A673 (cell line): ENCODE data around the gene THOC2. TPM values are rescaled to one million over a fixed set of nuclear protein-coding genes. Genes with fewer than 3 reads are reported as not detected.

Source experiments
- BruUV-seq: library from RNA; stranded (reverse); fragments of 400-500 nt; replicated peaks from 2 replicates; lab custom pipeline; 2021; lab: Mats Ljungman, UMichigan
- CTCF ChIA-PET: fragments of 300-600 bp; sonication (Branson Sonifier 250); formaldehyde crosslinking; loops from one replicate; lab custom pipeline; 2022; ENCODE audit warnings: antibody characterized with exemption; lab: Charles Lee
- POLR2A ChIA-PET: fragments of 300-600 bp; sonication (Branson Sonifier 250); formaldehyde crosslinking; loops from one replicate; lab custom pipeline; 2022; ENCODE audit warnings: antibody characterized with exemption; ENCODE audit not compliant: low non-redundant PET; lab: Charles Lee
- DNase-seq: peaks from one replicate; pipeline ENCODE4 v3.0.0-alpha.2; 2015; ENCODE audit warnings: low spot score
- H3K27ac ChIP-seq: fragments of 200-600 bp; sonication (generic); 2 replicates; pipeline ENCODE4 v1.5.1; 2016; ENCODE audit warnings: mixed run types, low read depth, mild to moderate bottlenecking, mixed read lengths, antibody characterized with exemption, low read length; ENCODE audit not compliant: poor library complexity, severe bottlenecking
- H3K27me3 ChIP-seq: fragments of 200-600 bp; sonication (generic); replicated peaks from 2 replicates; pipeline ENCODE4 v1.6.1; 2017; ENCODE audit warnings: mixed run types, low read depth, mild to moderate bottlenecking, mixed read lengths, antibody characterized with exemption, low read length; ENCODE audit not compliant: insufficient read depth, poor library complexity
- H3K36me3 ChIP-seq: fragments of 200-600 bp; sonication (generic); 2 replicates; pipeline ENCODE4 v1.6.1; 2016; ENCODE audit warnings: mixed run types, mild to moderate bottlenecking, mixed read lengths, antibody characterized with exemption, low read length; ENCODE audit not compliant: insufficient read depth, poor library complexity, severe bottlenecking
- H3K4me1 ChIP-seq: fragments of 200-600 bp; sonication (generic); 2 replicates; pipeline ENCODE4 v1.6.1; 2017; ENCODE audit warnings: mixed run types, mild to moderate bottlenecking, mixed read lengths, antibody characterized with exemption, low read length; ENCODE audit not compliant: insufficient read depth, poor library complexity, severe bottlenecking
- H3K4me3 ChIP-seq: fragments of 200-600 bp; sonication (generic); 2 replicates; pipeline ENCODE4 v1.5.1; 2016; ENCODE audit warnings: low read depth, mixed run types, mild to moderate bottlenecking, mixed read lengths, low read length; ENCODE audit not compliant: poor library complexity, severe bottlenecking
- H3K9me3 ChIP-seq: fragments of 200-600 bp; sonication (generic); 2 replicates; pipeline ENCODE4 v1.6.1; 2016; ENCODE audit warnings: mixed run types, low read depth, mild to moderate bottlenecking, mixed read lengths, antibody characterized with exemption, low read length; ENCODE audit not compliant: poor library complexity, severe bottlenecking
- EZH2 ChIP-seq: fragments of 200-600 bp; sonication (generic); IDR thresholded peaks from 2 replicates; pipeline ENCODE4 v1.6.1; 2017; ENCODE audit warnings: borderline replicate concordance, low read depth, mild to moderate bottlenecking, mixed read lengths, antibody characterized with exemption, low read length; ENCODE audit not compliant: poor library complexity, severe bottlenecking
- intact Hi-C: fragments of 100-400 bp; cut with micrococcal nuclease; formaldehyde crosslinking; loops from one replicate; pipeline ENCODE4 v1.10.0; 2022; ENCODE audit not compliant: unreplicated experiment
- total RNA-seq: library from RNA; stranded (reverse); gene quantifications from 2 replicates; pipeline ENCODE4 v1.2.3, GENCODE V29; 2021
- TF ChIP-seq, protein P1 (sequence below): fragments of 300-800, 200-600 bp; sonication (generic); conservative IDR thresholded peaks from 2 replicates; pipeline ENCODE4 v1.5.1; 2017; ENCODE audit warnings: low read depth, mild to moderate bottlenecking, antibody characterized with exemption, low read length, moderate library complexity, mixed read lengths

The THOC2 gene
- total RNA-seq, 1 experiment from 2014 or later: 103 TPM

DNA sequence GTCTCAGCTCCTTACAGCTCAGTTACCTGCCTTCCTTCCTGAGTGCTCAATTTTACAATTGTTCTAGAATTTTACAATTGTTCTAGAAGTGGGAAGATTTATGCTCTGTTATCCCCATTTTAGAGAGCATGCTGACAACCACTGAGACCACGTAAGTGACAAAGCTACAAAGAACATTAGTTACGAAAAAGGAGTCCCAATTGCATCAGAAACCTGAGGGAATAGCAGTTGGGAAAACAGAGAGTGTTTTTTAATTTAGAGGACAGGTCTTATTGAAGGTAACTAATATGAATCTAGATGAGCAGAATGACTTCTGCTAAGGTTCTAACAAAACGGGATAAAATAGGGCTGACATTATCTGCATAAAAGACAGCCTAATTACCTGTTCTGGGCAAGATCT is 103.3 kb downstream of the THOC2 start:
- intact Hi-C loops: no loop called here
- H3K4me1 ChIP-seq: no peaks in the 10 kb centered on the region
- peaks cover 13% of the 10 kb centered on the region for H3K36me3 ChIP-seq
- no peak overlapping the region for H3K27ac ChIP-seq
- H3K4me3 ChIP-seq: no peak overlapping the region
- BruUV-seq: no TSS peak
- DNase-seq: no peak
- TF ChIP-seq, protein P1, sequence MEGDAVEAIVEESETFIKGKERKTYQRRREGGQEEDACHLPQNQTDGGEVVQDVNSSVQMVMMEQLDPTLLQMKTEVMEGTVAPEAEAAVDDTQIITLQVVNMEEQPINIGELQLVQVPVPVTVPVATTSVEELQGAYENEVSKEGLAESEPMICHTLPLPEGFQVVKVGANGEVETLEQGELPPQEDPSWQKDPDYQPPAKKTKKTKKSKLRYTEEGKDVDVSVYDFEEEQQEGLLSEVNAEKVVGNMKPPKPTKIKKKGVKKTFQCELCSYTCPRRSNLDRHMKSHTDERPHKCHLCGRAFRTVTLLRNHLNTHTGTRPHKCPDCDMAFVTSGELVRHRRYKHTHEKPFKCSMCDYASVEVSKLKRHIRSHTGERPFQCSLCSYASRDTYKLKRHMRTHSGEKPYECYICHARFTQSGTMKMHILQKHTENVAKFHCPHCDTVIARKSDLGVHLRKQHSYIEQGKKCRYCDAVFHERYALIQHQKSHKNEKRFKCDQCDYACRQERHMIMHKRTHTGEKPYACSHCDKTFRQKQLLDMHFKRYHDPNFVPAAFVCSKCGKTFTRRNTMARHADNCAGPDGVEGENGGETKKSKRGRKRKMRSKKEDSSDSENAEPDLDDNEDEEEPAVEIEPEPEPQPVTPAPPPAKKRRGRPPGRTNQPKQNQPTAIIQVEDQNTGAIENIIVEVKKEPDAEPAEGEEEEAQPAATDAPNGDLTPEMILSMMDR: no peak
- TF ChIP-seq EZH2: no peak
- ChIA-PET POLR2A (no interaction called here), CTCF (no interaction called here)
- no peaks in the 10 kb centered on the region for H3K9me3 ChIP-seq
- no peaks in the 10 kb centered on the region for H3K27me3 ChIP-seq

DNA sequence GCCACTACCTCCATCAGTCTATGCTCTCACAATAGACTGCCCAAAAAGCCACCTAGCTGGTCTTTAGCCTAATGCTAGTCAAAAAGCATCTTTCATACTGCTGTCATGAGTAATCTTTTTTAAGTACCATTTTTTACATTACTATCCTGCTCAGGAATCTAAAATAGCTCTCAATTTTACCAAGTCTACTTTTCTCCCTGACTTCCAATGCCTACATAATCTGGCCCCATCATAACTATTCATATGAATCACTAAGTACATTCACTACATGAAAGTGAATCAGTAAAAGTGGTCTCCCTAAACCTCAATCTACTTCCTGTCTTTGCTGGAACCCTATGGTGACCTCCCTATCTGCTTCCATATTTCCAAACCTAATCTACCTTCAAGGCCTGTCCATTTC is 105.9 kb downstream of the THOC2 start:
- Histone ChIP-seq H3K27me3 (no peaks in the 10 kb centered on the region), H3K9me3 (no peaks in the 10 kb centered on the region), H3K36me3 (peaks cover 27% of the 10 kb centered on the region), H3K27ac (no peak overlapping the region), H3K4me1 (no peaks in the 10 kb centered on the region), H3K4me3 (no peak overlapping the region)
- POLR2A ChIA-PET: no interaction called here
- no peak for TF ChIP-seq EZH2
- TF ChIP-seq, protein P1: no peak
- BruUV-seq: no TSS peak
- intact Hi-C loops: no loop called here
- DNase-seq: no peak
- CTCF ChIA-PET: no interaction called here

DNA sequence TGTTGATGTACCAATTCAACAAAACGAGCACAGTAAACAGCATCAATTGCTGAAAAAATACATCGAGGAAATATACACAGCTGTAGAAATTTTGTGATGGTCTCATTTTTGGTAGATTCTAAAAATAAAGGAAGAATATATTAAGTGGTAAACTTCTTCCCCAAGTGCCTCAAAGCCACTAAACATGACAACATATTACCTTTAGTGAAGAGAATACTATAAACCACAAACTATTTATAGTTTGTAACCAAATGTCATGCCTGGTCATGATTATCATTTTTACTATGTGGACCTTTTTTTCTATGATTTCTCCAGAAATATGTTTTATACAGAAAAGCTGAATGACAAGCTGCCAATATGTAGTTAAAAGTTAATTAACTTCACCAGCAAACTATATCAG is 106.9 kb downstream of the THOC2 start:
- no peak for DNase-seq
- TF ChIP-seq EZH2: no peak
- intact Hi-C loops: no loop called here
- H3K36me3 ChIP-seq: peaks cover 30% of the 10 kb centered on the region
- ChIA-PET CTCF (no interaction called here), POLR2A (no interaction called here)
- no peaks in the 10 kb centered on the region for H3K9me3 ChIP-seq
- no TSS peak for BruUV-seq
- H3K27me3 ChIP-seq: no peaks in the 10 kb centered on the region
- H3K4me1 ChIP-seq: no peaks in the 10 kb centered on the region
- no peak overlapping the region for H3K27ac ChIP-seq
- H3K4me3 ChIP-seq: no peak overlapping the region

GRCh38 chrX:123625477-123625876 is 107.4 kb downstream of the THOC2 start:
- POLR2A ChIA-PET: no interaction called here
- H3K4me1 ChIP-seq: no peaks in the 10 kb centered on the region
- H3K36me3 ChIP-seq: peaks cover 35% of the 10 kb centered on the region
- H3K4me3 ChIP-seq: no peak overlapping the region
- H3K27ac ChIP-seq: no peak overlapping the region
- no peak for TF ChIP-seq EZH2
- TF ChIP-seq, protein P1: no peak
- CTCF ChIA-PET: no interaction called here
- intact Hi-C loops: no loop called here
- H3K9me3 ChIP-seq: no peaks in the 10 kb centered on the region
- H3K27me3 ChIP-seq: no peaks in the 10 kb centered on the region
- no TSS peak for BruUV-seq
- DNase-seq: no peak
